Prostate gland (tissue), 2 donors: ENCODE results near the gene CELF2. TPM values are rescaled to one million over a fixed set of nuclear protein-coding genes. Genes with fewer than 3 reads are reported as not detected.

Experiments used
- DNase-seq: peaks from one replicate; pipeline ENCODE4 v3.0.0-alpha.2; 2019; ENCODE audit warnings: low spot score
- H3K27ac ChIP-seq, 2 donors: fragments of 200-600 bp; sonication (generic); 2 replicates each; pipeline ENCODE4 v1.5.1; 2017 to 2019
- H3K27me3 ChIP-seq: fragments of 200-600 bp; sonication (generic); replicated peaks from 2 replicates; pipeline ENCODE4 v1.5.1; 2019; ENCODE audit not compliant: insufficient read depth
- H3K36me3 ChIP-seq, 2 donors: fragments of 200-600 bp; sonication (generic); 1 replicate in 1 of 2; 2 replicates in 1 of 2; pipeline versions ENCODE4 v1.5.1 to v1.8.1; 2017 to 2019
- H3K4me1 ChIP-seq: fragments of 200-600 bp; sonication (generic); replicated peaks from 2 replicates; pipeline ENCODE4 v1.5.1; 2019
- H3K4me3 ChIP-seq, 2 donors: fragments of 200-600 bp; sonication (generic); 2 replicates each; pipeline ENCODE4 v1.5.1; 2017 to 2019
- H3K9me3 ChIP-seq: fragments of 200-600 bp; sonication (generic); 2 replicates; pipeline ENCODE4 v1.5.1; 2017
- POLR2A ChIP-seq: fragments of 450-650 bp; IDR thresholded peaks from one replicate; pipeline ENCODE4 v1.6.1; 2016; ENCODE audit warnings: antibody characterized with exemption, mild to moderate bottlenecking
- POLR2AphosphoS5 ChIP-seq: sonication (generic); formaldehyde crosslinking; IDR thresholded peaks from one replicate; pipeline ENCODE4 v1.6.1; 2017; ENCODE audit warnings: antibody characterized with exemption
- WGBS: methylation state at CpG from one replicate; pipeline ENCODE4 v1.1.5; 2018; 5-methylcytosine and 5-hydroxymethylcytosine counted together
- intact Hi-C: fragments of 100-400 bp; cut with DNase I; formaldehyde crosslinking; loops from one replicate; pipeline ENCODE4 v1.14.2; 2022
- total RNA-seq, 2 donors: library from RNA; depleted of rRNA; stranded (reverse); fragments of >200 nt; gene quantifications; one replicate each; pipeline ENCODE4 v1.1.0, GENCODE V29; 2016
- TF ChIP-seq, protein P1 (sequence below), 4 experiments: fragments of 200-600 bp in 2 of 4; fragments of 450-650 bp in 2 of 4; sonication (generic) in 2 of 4; IDR thresholded peaks; 1 replicate in 3 of 4; 2 replicates in 1 of 4; pipeline ENCODE4 v1.5.1; 2016 to 2019; ENCODE audit warnings: antibody characterized with exemption in 4 of 4, mild to moderate bottlenecking in 2 of 4, moderate library complexity in 2 of 4

The CELF2 gene
- total RNA-seq, 2 donors from 2014 or later = 19.2 to 43.2 TPM

DNA sequence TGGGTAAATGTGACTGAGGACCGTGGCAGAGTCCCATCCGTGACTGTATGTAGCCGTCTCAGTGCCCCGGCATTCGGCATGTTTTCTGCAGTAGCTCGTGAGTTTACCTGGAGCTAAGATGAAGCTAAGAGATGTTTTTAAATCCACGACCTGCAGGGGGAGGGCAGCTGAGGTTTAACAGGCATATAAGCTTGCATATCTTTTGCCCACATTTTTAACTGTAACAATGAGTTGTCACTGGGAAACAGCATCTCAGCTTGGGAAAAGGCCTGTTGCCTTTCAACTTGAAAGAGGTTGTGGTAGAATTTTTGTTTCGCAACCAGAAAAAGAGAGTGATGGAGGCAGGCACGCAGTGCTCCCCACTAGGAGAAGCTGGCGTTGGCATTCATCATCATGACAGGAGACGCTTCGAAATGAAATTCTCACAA is 77.7 kb downstream of the CELF2 start:
- WGBS = 91% methylated on average over 12 of the region's 12 CpGs
- H3K4me3 ChIP-seq = no peak overlapping the region
- no peaks in the 10 kb centered on the region for H3K27me3 ChIP-seq
- H3K36me3 ChIP-seq = no peaks in the 10 kb centered on the region
- H3K4me1 ChIP-seq = no peaks in the 10 kb centered on the region
- H3K27ac ChIP-seq = no peak overlapping the region
- TF ChIP-seq, protein P1, sequence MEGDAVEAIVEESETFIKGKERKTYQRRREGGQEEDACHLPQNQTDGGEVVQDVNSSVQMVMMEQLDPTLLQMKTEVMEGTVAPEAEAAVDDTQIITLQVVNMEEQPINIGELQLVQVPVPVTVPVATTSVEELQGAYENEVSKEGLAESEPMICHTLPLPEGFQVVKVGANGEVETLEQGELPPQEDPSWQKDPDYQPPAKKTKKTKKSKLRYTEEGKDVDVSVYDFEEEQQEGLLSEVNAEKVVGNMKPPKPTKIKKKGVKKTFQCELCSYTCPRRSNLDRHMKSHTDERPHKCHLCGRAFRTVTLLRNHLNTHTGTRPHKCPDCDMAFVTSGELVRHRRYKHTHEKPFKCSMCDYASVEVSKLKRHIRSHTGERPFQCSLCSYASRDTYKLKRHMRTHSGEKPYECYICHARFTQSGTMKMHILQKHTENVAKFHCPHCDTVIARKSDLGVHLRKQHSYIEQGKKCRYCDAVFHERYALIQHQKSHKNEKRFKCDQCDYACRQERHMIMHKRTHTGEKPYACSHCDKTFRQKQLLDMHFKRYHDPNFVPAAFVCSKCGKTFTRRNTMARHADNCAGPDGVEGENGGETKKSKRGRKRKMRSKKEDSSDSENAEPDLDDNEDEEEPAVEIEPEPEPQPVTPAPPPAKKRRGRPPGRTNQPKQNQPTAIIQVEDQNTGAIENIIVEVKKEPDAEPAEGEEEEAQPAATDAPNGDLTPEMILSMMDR (IDR thresholded peaks at IDR 0.05) = no peak
- TF ChIP-seq POLR2A (no peak), POLR2AphosphoS5 (no peak)
- intact Hi-C loops = no loop called here
- no peaks in the 10 kb centered on the region for H3K9me3 ChIP-seq
- no peak for DNase-seq

DNA sequence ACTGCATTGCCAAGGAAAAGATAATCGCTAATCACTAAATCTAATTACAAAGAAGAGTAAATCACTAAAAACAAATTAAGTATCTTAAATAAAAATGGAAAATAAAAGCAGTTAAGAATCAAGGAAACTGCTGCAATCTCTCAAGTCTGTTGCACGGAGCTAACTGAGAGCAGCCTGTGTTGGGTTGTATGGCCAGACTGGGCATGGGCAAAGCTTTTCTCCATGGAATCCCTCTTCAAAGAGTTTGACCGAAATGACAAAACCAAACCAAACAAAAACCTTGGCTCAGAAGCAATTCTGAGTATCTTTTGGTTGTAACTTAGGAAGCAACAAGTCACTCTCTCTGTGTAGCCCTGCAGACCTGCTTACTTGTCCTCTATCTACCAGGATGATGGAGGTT is 78.8 kb downstream of the CELF2 start:
- Histone ChIP-seq H3K9me3 (no peaks in the 10 kb centered on the region), H3K27ac (no peak overlapping the region), H3K36me3 (no peaks in the 10 kb centered on the region), H3K4me3 (no peak overlapping the region), H3K27me3 (no peaks in the 10 kb centered on the region), H3K4me1 (no peaks in the 10 kb centered on the region)
- intact Hi-C loops = no loop called here
- DNase-seq = no peak
- 64% methylated on average over 3 of the region's 3 CpGs for WGBS
- TF ChIP-seq POLR2AphosphoS5 (no peak), POLR2A (no peak)
- TF ChIP-seq, protein P1 (IDR thresholded peaks at IDR 0.05) = no peak

DNA sequence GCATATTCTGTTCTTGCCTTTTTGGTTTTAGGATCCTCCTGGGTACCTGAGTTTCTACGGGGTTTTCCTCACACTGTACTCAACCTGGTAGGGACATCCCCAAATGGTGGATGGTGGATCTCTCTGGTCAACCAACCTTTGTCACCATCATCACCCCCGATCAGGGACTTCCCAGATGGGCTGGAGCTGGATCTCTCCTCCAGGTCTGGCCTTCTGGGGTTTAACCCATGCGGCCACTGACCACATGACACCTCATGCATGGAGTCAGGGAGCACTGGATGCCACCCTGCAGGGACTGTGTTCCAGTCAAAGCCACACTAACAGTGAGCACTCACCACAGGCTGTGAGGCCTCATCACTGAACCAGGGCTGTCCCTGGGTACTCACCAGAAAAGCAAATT is 80.0 kb downstream of the CELF2 start:
- H3K4me1 ChIP-seq = no peaks in the 10 kb centered on the region
- TF ChIP-seq POLR2A (no peak), POLR2AphosphoS5 (no peak)
- TF ChIP-seq, protein P1 (IDR thresholded peaks at IDR 0.05) = no peak
- no peaks in the 10 kb centered on the region for H3K27me3 ChIP-seq
- H3K36me3 ChIP-seq = no peaks in the 10 kb centered on the region
- 100% methylated on average over 3 of the region's 3 CpGs for WGBS
- H3K27ac ChIP-seq = no peak overlapping the region
- DNase-seq = no peak
- no peak overlapping the region for H3K4me3 ChIP-seq
- intact Hi-C loops = no loop called here
- no peaks in the 10 kb centered on the region for H3K9me3 ChIP-seq

DNA sequence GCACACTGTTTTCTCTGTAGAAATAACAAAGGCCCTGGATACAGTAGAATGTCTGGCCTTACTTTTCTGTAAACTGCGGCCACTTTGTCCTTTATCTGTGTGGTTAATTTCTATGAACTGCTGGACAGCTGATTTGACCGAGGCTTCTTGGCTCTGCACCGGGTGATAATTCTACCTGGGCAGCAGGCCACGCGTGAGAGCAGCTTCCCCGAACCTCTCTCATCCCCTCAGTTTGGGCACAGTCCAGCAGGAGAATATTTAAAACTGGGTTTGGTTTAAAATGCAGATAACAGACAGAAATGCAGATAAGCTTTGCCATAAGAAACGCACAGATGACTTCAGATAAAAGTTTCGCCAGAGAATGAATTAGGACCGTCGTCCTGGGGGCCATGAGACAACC is 81.0 kb downstream of the CELF2 start:
- no peak for DNase-seq
- intact Hi-C loops = no loop called here
- H3K27ac ChIP-seq = no peak overlapping the region
- H3K36me3 ChIP-seq = no peaks in the 10 kb centered on the region
- TF ChIP-seq POLR2A (no peak), POLR2AphosphoS5 (no peak)
- TF ChIP-seq, protein P1 (IDR thresholded peaks at IDR 0.05) = no peak
- no peaks in the 10 kb centered on the region for H3K27me3 ChIP-seq
- no peaks in the 10 kb centered on the region for H3K4me1 ChIP-seq
- 57% methylated on average over 10 of the region's 10 CpGs for WGBS
- H3K9me3 ChIP-seq = no peaks in the 10 kb centered on the region
- H3K4me3 ChIP-seq = no peak overlapping the region

DNA sequence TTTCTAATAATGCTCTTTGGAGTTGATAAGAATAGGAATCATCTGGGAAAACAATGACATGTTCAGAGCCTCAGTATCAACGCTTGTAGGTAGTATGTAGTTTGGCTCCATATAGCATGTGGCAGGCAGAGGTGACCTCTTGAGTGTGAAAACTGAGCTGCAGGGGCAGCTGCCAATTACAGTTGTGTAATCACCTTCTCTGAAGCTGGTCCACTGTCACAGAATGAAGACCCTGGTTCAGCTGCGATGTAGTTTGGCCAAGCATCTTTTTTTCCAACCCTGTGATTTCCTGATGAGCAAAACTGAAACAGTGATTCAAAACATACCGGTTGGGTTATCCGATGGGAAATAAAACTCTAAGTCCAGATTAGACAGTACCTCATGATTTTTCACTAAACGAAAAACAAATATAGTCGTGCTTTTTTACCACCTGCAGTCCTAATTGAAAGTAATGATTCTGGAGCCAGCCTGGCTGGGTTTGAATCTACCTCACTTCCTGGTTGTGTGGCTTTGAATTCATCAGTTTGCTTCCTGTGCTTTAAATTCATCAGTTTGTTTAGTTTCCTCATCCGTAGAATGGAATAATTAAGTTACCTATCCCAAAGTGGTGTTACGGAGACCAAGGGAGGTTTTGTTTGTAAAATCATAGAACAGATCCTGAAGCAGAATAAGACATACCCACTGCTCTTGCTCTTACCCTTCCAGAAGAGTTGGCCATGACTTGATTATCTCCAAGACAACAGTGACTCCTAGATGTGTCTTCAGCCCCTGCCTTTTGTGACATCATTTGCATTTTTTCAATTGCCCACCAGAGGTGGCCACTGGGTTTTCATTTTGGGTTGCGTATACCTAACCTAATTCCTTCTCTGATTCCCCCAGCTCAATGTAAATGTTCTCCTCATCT is 87.4 kb downstream of the CELF2 start:
- Histone ChIP-seq H3K27me3 (no peaks in the 10 kb centered on the region), H3K4me3 (no peak overlapping the region), H3K4me1 (no peaks in the 10 kb centered on the region), H3K9me3 (no peaks in the 10 kb centered on the region), H3K27ac (no peak overlapping the region), H3K36me3 (no peaks in the 10 kb centered on the region)
- no peak for DNase-seq
- TF ChIP-seq POLR2A = no peak
- TF ChIP-seq POLR2AphosphoS5 = no peak
- TF ChIP-seq, protein P1 (IDR thresholded peaks at IDR 0.05) = no peak
- intact Hi-C loops = no loop called here
- 97% methylated on average over 9 of the region's 9 CpGs for WGBS
